Pancreas (tissue), 10 donors: ENCODE data around the gene GRPEL2. TPM values are rescaled to one million over a fixed set of nuclear protein-coding genes. Genes with fewer than 3 reads are reported as not detected.

ENCODE experiments used
- ATAC-seq, 4 donors: fragments of 200-7000 bp; cut with Tn5 transposase; one replicate each; pipeline versions ENCODE4 v1.8.0 to v1.9.1; 2020; ENCODE audit warnings: mild to moderate bottlenecking in 4 of 4, moderate library complexity in 4 of 4
- DNase-seq, 6 donors: peaks; one replicate each; pipeline ENCODE4 v3.0.0-alpha.2; 2020
- FAIRE-seq: peaks from 2 replicates; lab custom pipeline; 2012; peaks lifted over from hg19 to GRCh38; lab: Jason Lieb, UNC
- H3K27ac ChIP-seq, 4 donors: fragments of 200-600 bp; sonication (generic); 1 replicate in 3 of 4; 2 replicates in 1 of 4; pipeline versions ENCODE4 v1.5.0 to v1.8.0; 2020
- H3K27me3 ChIP-seq, 4 donors: fragments of 200-600 bp; one replicate each; pipeline ENCODE4 v1.8.0; 2021
- H3K36me3 ChIP-seq, 3 donors: fragments of 200-600 bp; sonication (generic) in 1 of 3; one replicate each; pipeline versions ENCODE4 v1.5.0 to v1.8.0; 2020 to 2021
- H3K4me1 ChIP-seq, 3 donors: fragments of 200-600 bp; one replicate each; pipeline ENCODE4 v1.8.0; 2021
- H3K4me3 ChIP-seq, 4 donors: fragments of 200-600 bp; sonication (generic) in 2 of 4; one replicate each; pipeline versions ENCODE4 v1.5.0 to v1.8.0; 2020 to 2021
- H3K9me3 ChIP-seq, 4 donors: fragments of 200-600 bp; one replicate each; pipeline ENCODE4 v1.8.0; 2021
- CTCF ChIP-seq, 4 donors: fragments of 200-600 bp; sonication (generic) in 3 of 4; IDR thresholded peaks; one replicate each; pipeline versions ENCODE4 v1.5.0 to v1.8.0; 2021; ENCODE audit warnings: antibody characterized with exemption in 4 of 4
- WGBS, 2 donors: extraction: QIAGEN DNeasy Blood & Tissue Kit; methylation state at CpG; one replicate each; pipeline ENCODE4 v1.1.7; 2013; 5-methylcytosine and 5-hydroxymethylcytosine counted together
- intact Hi-C, 3 donors: fragments of 100-400 bp; cut with DNase I; formaldehyde crosslinking; loops; one replicate each; pipeline versions ENCODE4 v1.11.1 to v1.14.2; 2022
- polyA plus RNA-seq, 2 donors: library from polyadenylated mRNA; stranded (reverse); fragments of 200-250 nt; gene quantifications; one replicate each; pipeline ENCODE4 v1.2.3, GENCODE V29; 2013
- total RNA-seq, 6 donors: library from RNA; stranded (reverse); fragmentation: NEBNext Ultra II Directional in 4 of 6; extraction: Animal tissue kit (Norgen Biotek cat#: 25700) in 4 of 6; gene quantifications; one replicate each; pipeline versions ENCODE4 v1.2.1 to v1.2.4, GENCODE V29; 2021 to 2023
- donor health status: healthy with polysubstance abuse.
- donor health status: DM: no; HTN: no; CAD: no; lungs with moderate emphysema.
- donor health status: DM: no; HTN: no; CAD: no.
- donor health status: control.
- donor health status: control.
- donor health status: Bipolar disorder and iron deficiency.
- donor health status: DM: yes; HTN: yes; CAD: no.
- donor health status: DM: no; HTN: no; CAD: no.
- donor health status: DM: no; HTN: no; CAD: no.
- donor health status: DM: yes; HTN: yes; CAD: no.

GRPEL2 gene
- total and polyA plus RNA-seq, 8 donors: 2.1 to 9.0 (median 4.4) TPM

- H3K4me1 ChIP-seq: no peaks in the 10 kb centered on the region
- no peak for TF ChIP-seq CTCF (IDR thresholded peaks at IDR 0.05)
- 78 to 84% methylated on average over 4 of the region's 4 CpGs for WGBS, 2 donors
- DNase-seq (no peak), ATAC-seq (no peak), FAIRE-seq (no peak)
- no peaks in the 10 kb centered on the region for H3K36me3 ChIP-seq
- no peaks in the 10 kb centered on the region for H3K9me3 ChIP-seq
- no peaks in the 10 kb centered on the region for H3K27me3 ChIP-seq
- no peak overlapping the region for H3K27ac ChIP-seq
- intact Hi-C loops: no loop called here
- no peak overlapping the region for H3K4me3 ChIP-seq
These were observed 42.1 kb upstream of the GRPEL2 start for GRCh38 chr5:149303210-149303609.

- H3K9me3 ChIP-seq: no peaks in the 10 kb centered on the region
- TF ChIP-seq CTCF (IDR thresholded peaks at IDR 0.05): no peak
- intact Hi-C loops: no loop called here
- no peak overlapping the region for H3K27ac ChIP-seq
- H3K36me3 ChIP-seq: no peaks in the 10 kb centered on the region
- no peaks in the 10 kb centered on the region for H3K27me3 ChIP-seq
- H3K4me3 ChIP-seq: no peak overlapping the region
- H3K4me1 ChIP-seq: no peaks in the 10 kb centered on the region
- DNase-seq (no peak), FAIRE-seq (no peak), ATAC-seq (no peak)
- WGBS, 2 donors: 84 to 86% methylated on average over 10 to 11 of the region's 11 CpGs
These were observed 40.9 kb upstream of the GRPEL2 start for GRCh38 chr5:149304195-149305078.

- no peak for DNase-seq
- no peak overlapping the region for H3K4me3 ChIP-seq
- H3K27me3 ChIP-seq: no peaks in the 10 kb centered on the region
- no peak for FAIRE-seq
- H3K9me3 ChIP-seq: no peaks in the 10 kb centered on the region
- intact Hi-C loops: no loop called here
- TF ChIP-seq CTCF (IDR thresholded peaks at IDR 0.05): no peak
- no peak for ATAC-seq
- WGBS, 2 donors: 50 to 53% methylated on average over 6 of the region's 6 CpGs
- H3K36me3 ChIP-seq: no peaks in the 10 kb centered on the region
- no peaks in the 10 kb centered on the region for H3K4me1 ChIP-seq
- no peak overlapping the region for H3K27ac ChIP-seq
These were observed 35.9 kb upstream of the GRPEL2 start for GRCh38 chr5:149309354-149309753.

GRCh38 chr5:149310488-149310887, 34.8 kb upstream of the GRPEL2 start:
- no peak for FAIRE-seq
- Histone ChIP-seq H3K36me3 (no peaks in the 10 kb centered on the region), H3K9me3 (no peaks in the 10 kb centered on the region), H3K4me3 (no peak overlapping the region), H3K4me1 (no peaks in the 10 kb centered on the region), H3K27me3 (no peaks in the 10 kb centered on the region), H3K27ac (no peak overlapping the region)
- ATAC-seq: no peak
- no peak for TF ChIP-seq CTCF (IDR thresholded peaks at IDR 0.05)
- 85 to 86% methylated on average over 4 of the region's 4 CpGs for WGBS, 2 donors
- intact Hi-C loops: loop anchor here in 1 of 3 donors (10.0 kb wide), 1 partner anchor 124 kb away; no protein-coding TSS in a partner anchor
- no peak for DNase-seq
